NOMO-1 treated with DMSO at 0.1 percent for 48 hours (cell line): ENCODE results near the gene MYT1.
"Not testable (repeated sequence)": the region's sequence is repeated elsewhere in the genome, so short reads cannot be mapped to it uniquely, and the experiment has no call there.

ENCODE experiments used
- DNase-seq: peaks from one replicate; lab custom pipeline; 2025; ENCODE audit not compliant: unreplicated experiment; lab: John Stamatoyannopoulos, UW

The MYT1 gene

DNA sequence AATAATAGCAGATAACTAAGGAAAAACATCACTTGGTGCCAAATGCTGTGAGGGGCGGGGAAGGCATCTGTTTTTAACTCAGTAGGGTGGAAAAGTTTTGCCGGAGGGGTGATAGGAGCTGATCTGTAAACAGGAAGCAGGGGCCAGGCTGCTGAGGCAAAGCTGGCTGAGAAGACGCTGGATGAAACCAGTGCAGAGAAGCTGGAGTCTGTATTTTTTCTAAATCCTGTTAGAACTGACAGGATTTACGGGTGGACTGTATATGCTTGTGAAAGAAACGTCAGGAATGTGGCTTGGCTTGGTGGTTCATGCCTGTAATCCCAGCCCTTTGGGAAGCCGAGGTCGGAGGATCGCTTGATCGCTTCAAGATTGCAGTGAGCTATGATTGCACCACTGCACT lies 96.9 kb downstream of the MYT1 start:
- DNase-seq = no peak

GRCh38 chr20:64264091-64264490 lies 99.8 kb downstream of the MYT1 start:
- no peak for DNase-seq

DNA sequence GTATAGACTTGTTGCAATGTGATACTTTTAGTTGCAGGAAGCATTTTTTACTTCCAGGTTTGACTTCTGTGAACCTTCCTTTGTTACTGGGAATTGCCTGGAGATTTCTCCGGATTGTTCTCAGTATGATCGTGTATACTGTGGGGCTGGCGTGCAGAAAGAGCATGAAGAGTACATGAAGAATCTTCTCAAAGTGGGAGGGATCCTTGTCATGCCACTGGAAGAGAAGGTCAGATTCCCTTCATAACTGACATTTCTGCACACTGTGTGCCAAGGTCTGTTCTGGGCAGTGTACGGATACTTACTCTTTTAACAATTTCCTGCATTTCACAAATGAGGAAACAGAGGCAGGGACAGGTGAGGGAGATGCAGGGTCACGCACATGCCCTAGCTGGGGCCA lies 100.9 kb downstream of the MYT1 start:
- DNase-seq = no peak

DNA sequence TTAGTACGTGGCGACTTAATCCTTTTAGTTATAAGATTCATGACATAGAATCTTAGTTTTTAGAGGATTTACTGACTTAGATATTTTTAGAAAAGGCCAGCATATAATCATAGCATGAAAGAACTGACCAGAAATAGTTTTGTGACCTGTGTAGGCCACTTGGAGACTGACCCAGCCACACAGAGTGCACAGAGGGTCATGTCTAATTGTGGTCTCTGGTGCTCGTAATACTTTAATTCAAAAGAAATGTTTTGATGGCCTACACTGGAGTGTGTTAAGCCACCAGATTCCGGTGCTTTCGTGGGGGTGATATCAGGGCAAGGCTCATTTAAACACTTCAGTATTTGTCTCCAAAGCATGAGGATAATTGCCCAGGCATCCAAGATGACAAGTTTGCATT lies 102.7 kb downstream of the MYT1 start:
- DNase-seq = no peak

DNA sequence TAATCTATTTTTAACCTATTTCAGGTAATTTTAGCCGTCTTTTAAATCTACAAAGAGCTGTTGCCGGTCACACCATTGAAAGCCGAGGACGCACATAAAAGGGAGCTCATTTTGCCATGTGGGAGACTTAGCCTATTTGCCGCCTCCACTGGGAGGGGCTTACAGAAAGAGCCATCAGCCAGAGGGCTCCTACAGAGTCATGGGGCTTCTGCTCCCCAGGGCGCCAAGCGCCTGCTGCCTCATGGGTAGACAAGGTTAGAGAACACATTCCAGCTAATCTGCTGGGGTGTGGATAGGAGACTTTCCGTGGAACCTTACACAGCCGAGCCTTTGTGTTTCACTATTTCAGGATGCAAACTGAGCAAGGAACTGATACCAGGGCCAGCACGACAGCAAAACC lies 103.9 kb downstream of the MYT1 start:
- DNase-seq = no peak

GRCh38 chr20:64269604-64270411 lies 105.6 kb downstream of the MYT1 start:
- no peak for DNase-seq

DNA sequence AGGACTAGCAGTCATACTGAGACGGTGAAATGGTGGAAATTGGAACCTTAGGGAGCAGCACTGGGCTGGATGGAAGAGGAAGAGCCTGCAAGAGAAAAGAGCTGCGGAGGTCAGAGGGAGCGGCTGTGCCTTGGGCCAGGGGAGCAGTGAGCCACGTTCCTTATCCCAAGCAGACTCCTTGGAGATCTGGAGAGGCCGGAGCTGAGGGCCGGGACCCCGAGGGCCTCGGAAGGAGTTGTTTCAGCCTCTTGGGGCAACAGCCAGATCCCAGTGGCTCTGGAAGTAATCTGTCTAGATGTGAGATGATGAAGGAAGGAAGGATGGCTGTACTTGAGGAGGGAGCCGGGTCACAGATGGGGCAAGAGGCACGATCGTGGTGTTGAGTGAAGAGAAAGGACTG lies 107.4 kb downstream of the MYT1 start:
- DNase-seq = no peak

GRCh38 chr20:64273109-64273508 lies 108.9 kb downstream of the MYT1 start:
- DNase-seq = no peak

- no peak for DNase-seq
These were observed 112.6 kb downstream of the MYT1 start for GRCh38 chr20:64276817-64277216.

DNA sequence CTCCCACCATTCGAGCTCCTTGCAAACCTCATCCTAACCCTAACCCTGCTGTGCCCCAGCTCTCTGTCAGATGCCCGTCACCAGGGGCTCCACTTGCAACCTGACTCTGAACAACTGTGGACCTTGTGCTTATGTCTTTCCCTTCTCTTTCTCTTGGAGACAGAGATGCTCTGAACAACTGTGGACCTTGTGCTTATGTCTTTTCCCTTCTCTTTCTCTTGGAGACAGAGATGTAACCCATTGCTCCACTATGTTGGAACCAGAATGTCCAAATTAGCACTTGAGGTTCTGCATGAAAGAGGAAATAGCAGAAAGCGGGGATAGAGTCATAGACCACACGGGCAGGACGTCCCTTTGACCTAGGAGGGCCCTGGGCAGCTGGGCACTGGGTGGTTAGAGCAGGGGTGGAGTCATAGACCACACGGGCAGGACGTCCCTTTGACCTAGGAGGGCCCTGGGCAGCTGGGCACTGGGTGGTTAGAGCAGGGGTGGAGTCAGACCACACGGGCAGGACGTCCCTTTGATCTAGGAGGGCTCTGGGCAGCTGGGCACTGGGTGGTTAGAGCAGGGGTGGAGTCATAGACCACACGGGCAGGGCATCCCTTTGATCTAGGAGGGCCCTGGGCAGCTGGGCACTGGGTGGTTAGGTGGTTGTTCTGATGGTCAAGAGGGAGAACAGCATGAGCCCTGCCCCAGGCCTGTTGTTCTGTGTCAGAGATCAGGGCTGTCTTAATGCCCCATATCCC lies 113.5 kb downstream of the MYT1 start:
- no peak for DNase-seq

DNA sequence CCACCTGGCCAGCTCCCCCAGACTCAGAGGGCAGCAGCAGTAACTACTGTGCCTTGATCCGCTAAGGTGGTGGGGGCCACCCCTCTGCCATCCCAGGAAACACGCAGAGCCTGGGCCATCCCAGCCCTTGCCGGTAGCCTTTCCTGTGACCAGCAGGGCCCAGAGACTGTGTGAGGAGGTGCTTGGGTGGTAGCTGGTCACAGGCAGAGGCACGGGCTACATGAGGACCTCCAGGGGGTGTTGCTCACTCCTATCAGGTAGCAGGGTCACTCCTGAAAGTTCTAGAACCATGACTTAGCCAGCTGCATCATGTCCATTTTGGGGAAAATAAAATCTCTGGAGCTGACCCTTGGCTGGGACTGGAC lies 114.0 kb downstream of the MYT1 start:
- DNase-seq = no peak

GRCh38 chr20:64279826-64280459 lies 115.7 kb downstream of the MYT1 start:
- DNase-seq = no peak

GRCh38 chr20:64280460-64280843 lies 116.2 kb downstream of the MYT1 start:
- DNase-seq = no peak

DNA sequence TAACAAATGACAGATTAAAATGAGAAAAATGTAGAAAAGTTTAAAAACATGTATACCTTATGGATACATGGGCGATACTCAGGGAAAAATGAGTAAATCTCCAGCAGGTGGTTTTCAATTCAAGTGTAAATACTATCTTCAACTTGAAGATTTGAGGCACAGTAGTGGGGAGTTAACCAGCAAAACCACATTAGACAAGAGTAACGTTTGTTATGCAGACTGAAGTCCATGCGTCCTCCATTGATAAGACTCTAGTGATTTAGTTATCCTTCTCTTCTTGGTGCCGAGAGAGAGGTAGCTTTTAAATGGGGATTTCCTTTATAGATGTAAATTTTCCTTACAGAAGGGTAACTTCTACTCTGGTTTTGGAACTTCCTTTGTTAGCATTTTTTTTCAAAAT lies 119.4 kb downstream of the MYT1 start:
- no peak for DNase-seq

GRCh38 chr20:64285579-64286446 lies 121.6 kb downstream of the MYT1 start:
- DNase-seq = peak; percentile 44

DNA sequence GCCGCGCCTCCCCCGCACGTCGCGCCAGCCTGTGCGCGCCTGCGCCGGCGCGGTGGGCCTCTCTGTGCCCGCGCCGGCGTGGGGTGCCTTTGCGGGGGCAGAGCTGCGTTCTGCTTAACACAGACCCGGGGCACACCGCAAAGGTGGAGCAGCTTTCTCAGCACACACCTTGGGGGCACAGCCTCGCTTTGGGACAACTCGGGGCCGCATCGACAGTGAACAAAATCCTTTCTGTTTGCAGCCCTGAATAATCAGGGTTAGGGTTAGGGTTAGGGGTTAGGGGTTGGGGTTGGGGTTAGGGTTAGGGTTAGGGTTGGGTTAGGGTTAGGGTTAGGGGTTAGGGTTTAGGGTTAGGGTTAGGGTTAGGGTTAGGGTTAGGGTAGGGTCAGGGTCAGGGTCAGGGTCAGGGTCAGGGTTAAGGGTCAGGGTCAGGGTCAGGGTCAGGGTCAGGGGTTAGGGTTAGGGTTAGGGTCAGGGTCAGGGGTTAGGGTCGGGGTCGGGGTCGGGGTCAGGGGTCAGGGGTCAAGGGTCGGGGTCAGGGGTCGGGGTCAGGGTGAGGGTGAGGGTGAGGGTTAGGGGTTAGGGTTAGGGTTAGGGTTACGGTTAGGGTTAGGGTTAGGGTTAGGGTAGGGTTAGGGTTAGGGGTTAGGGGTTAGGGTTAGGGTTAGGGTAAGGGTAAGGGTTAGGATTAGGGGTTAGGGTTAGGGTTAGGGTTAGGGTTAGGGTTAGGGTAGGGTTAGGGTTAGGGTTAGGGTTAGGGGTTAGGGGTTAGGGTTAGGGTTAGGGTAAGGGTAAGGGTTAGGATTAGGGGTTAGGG lies 122.4 kb downstream of the MYT1 start:
- DNase-seq = not testable (repeated sequence)

- DNase-seq = not testable (repeated sequence)
These were observed 123.0 kb downstream of the MYT1 start for GRCh38 chr20:64287264-64287590.
